IPS-NIHi7 (cell line): ENCODE results near the gene KCNK17.

ENCODE experiments used
- DNase-seq: peaks from one replicate; pipeline ENCODE4 v3.0.0; 2012; ENCODE audit warnings: mixed read lengths; ENCODE audit errors: extremely low spot score

Gene KCNK17

GRCh38 chr6:39335780-39336545 is 21.7 kb upstream of the KCNK17 start:
- DNase-seq: no peak

GRCh38 chr6:39333644-39334438 is 19.6 kb upstream of the KCNK17 start:
- DNase-seq: no peak

DNA sequence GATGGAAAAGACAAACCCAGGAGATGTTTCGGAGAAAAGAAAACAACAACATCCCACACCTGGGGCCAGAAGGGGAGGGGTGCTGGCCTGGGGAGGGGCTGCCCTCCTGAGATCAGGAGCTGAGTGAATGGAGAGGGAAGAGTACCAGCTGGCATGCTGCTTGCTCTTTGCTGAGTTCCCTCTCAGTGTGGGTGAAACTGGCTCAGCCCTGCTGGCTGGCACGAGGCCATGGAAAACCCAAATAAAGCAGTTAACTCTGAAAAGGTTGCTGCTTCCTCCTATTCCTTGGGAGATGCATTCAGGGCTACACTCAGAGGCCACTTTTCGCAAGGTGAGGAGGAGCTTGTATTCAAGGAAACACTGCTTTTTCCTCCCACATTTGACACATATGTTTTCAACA is 16.3 kb upstream of the KCNK17 start:
- DNase-seq: no peak

GRCh38 chr6:39330057-39330456 is 15.8 kb upstream of the KCNK17 start:
- DNase-seq: no peak

- no peak for DNase-seq
These were observed 13.8 kb upstream of the KCNK17 start for GRCh38 chr6:39328066-39328465.

DNA sequence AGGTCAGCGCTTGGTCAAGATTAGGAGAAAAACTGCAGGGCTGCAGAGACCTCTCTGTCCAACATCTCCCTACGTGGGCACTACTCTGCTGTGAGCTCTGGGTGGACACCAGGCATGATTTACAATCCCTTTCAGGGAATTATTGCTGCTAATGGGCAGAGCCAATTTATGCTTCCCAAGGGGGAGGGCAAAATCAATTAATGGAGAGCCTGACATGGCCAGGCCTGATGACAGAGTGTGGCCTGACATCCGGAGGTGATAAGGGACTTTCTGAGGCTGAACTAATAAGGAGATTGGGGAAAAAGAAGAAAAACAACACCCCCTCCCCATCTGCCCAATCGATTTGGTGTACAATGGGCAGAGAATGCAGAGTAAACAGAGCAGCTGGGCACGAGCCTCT is 13.3 kb upstream of the KCNK17 start:
- DNase-seq: no peak

DNA sequence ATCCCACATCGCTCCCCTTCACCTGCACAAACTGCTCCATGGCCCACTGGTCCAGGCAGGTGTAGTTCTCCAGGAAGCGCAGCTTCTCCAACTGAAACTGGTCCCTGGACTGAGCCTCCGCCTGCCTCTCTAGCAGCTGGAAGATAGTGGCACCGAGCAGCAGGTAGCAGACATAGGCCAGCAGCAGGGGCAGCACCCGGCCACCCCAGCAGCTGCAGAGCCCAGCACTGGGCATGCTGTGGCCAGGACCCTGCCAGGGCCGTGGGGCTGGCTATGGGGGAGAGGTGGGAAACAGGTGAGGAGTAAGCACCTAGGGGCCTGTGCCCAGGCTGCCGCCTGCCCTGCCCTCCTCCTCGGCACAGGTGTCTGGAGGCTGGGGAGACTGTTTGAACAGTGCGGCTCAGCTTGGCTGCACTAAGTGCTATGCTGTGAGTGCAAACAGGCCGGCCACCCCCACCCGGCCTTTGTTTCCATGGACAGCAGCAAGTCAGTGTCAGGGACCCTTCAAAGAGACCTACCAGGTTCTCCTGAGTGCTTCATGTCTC is 8.2 kb upstream of the KCNK17 start, which contains the start of gene KCNK16:
KCNK16 (minus strand) TSS at position 397 of the 545 bp plus-strand sequence; CDS start at position 235, 162 bp downstream.
- DNase-seq: no peak

GRCh38 chr6:39321761-39322160 is 7.5 kb upstream of the KCNK17 start:
- no peak for DNase-seq

DNA sequence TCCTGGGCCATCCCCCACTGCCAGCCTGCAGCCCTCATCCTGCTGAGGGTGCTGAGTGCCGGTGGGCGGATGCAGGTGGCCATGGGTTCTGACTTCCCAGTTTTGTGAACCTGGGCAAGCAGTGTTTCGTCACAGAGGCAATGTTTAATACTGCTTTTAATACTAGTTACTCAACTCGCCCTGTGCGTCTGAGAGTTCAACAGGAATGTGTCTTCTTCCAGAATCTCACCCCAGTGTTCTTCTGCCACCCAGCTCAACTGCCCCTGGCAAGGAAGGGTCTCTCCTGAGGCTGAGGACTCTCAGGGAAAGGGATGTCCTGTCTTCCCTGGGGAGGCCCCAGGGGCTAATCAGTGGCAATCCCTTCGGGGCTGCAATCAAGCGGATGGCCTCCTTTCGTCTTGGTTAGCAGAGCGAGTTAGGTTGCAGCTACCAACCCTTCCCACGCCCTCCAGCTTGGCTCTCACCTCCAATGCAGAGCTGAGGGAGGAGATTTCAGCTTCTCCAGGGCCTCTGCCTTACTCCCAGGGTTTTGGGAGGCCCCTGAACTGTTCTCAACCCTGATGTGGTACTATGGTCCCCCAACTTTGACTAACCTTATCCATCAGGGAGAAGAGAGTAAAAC is 6.3 kb upstream of the KCNK17 start:
- no peak for DNase-seq

DNA sequence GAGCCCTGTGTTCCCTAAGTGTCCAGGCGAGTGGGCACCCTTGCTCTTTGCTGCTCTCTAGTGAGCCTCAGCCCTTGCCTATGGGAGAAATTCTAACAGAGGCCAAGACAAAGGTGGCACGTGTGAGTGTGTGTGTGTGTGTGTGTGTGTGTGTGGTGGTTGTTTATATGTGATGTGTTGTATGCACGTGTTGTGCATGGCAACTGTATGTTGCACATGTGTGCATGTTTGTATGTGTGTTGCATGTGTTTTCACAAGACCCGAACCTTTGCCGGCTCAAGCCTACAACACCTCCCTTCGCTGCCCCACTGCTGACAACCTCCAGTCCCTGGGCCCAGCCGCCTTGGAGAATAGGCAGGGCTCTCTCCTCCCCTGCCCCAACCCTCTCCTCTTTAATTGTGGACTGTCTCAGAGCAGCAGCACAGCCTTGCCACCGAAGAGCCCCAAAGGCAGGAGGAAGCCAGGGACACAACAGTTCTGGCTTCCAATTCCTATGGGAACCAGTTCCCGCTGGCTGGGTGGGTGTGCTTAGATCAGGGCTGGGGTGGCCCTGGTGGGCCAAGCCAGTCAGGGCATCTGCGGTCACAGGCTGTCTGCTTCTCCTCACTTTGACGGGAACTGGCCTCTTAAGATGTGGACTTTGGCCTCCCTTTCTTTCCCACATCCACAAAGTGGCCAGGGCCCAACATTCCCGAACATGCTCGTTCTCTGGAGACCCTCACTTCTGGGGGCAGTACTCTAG is 5.6 kb upstream of the KCNK17 start:
- no peak for DNase-seq

GRCh38 chr6:39317256-39317655 is 3.0 kb upstream of the KCNK17 start:
- DNase-seq: no peak

DNA sequence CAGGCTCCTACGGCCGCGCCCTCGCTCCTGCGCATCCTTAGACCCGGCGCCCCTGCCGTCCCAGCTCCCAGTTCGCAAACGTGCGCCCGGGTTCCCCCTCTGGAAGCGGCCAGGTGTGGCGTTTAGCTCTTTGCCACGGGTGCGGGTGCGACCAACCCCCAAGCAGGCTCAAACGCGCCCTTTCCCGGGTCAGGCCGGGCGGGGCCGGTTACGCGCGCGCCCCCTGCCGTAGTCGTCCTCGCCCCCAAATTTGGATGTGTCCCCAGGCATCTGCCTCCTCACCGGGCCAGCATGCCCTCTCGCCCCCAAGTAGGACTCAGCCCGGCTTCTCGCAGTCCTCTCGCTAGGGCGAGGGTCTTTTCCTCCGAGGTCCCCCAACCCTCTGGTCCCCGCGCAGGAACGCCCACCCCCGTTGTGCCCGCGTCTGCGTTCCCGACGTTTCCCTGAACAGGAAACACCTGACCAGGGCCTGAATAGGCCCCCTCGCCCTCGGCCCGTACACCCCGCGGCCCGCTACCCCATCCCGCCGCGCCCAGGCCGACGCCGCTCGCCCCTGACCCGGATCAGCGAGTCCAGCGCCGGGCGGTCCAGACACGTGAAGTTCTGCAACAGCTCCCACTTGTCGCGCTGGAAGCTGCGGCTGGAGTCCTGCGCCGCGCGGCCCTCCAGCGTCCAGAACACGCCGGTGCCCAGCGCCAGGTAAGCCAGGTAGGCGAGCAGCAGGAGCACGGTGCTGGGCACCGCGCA is 520 bp downstream of the KCNK17 start:
- peak; percentile 51 for DNase-seq

- DNase-seq: no peak
These were observed 1.2 kb downstream of the KCNK17 start for GRCh38 chr6:39312912-39313525.

GRCh38 chr6:39310542-39310941 is 3.7 kb downstream of the KCNK17 start:
- no peak for DNase-seq

GRCh38 chr6:39309942-39310531 is 4.2 kb downstream of the KCNK17 start:
- peak; percentile 91 for DNase-seq

DNA sequence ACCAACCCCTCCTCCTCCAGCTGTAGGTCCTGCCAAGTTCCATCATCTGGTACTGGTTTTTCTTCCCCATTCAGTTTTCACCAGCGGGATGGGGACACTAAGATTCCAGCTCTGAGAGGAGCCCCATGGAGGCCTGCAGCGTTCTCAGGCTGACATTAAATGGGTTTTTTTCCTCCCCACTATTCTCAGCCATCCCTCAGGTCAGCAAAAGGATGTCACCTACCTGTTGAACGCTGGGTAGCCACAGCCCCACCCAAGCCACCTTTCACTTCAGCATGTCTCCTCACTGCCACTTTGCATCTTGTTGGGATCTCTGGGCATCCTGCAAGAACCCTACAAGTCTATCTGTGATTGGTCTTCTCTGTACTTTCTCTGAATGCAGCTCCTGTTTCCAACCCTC is 6.8 kb downstream of the KCNK17 start:
- DNase-seq: no peak

DNA sequence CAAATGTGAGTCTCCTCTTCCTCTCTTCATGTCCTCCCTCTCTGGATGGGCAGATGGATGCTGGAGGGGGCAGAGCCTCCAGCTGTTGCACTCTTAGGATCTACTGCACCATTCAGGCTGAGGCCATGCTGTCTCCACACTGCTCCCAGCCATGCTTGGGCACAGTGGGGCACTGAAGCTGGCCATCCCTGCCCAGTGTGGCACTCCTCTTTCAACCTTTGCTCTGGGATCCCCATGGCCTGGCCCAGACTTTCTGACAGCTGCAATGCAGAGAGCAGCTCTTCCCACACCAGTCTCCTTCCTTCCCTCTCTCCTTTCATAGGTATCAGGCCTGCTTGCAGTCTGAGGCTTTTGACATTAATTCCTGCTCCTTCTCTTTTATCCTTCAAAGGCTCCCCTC is 9.3 kb downstream of the KCNK17 start:
- DNase-seq: no peak

DNA sequence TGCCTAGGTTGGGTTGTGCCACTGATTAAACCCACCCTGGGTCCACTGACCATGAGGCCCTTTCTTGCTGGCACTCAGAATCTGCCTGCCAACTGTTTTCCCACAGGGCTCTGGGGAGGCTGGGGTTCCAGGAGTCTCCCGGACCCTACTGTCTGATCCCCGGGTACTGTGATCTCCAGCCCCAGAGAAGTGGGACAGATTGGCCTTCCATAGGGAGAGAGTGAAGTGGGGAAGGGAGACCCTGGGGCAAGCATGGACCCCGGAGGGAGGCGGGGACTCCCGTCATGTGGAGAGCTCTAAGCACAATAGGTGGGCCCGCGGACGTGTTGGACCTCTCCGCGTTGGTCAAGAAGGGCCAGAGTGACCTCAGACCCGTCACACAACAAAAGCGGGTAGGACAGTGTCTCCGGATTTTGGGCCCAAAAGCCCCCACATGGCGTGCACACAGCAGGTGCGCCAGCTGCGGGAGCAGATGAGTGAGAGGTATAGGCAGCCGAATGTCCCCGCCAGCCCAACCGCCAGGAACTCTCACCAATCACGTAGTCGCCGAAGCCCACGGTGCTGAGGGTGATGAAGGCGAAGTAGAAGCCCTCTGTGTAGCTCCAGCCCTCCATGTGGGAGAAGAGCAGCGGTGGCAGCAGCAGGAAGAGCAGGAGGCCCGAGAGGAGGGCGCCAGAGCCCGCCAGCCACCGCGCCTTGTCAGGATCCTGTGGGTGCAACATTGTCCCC is 10.6 kb downstream of the KCNK17 start:
- no peak for DNase-seq

DNA sequence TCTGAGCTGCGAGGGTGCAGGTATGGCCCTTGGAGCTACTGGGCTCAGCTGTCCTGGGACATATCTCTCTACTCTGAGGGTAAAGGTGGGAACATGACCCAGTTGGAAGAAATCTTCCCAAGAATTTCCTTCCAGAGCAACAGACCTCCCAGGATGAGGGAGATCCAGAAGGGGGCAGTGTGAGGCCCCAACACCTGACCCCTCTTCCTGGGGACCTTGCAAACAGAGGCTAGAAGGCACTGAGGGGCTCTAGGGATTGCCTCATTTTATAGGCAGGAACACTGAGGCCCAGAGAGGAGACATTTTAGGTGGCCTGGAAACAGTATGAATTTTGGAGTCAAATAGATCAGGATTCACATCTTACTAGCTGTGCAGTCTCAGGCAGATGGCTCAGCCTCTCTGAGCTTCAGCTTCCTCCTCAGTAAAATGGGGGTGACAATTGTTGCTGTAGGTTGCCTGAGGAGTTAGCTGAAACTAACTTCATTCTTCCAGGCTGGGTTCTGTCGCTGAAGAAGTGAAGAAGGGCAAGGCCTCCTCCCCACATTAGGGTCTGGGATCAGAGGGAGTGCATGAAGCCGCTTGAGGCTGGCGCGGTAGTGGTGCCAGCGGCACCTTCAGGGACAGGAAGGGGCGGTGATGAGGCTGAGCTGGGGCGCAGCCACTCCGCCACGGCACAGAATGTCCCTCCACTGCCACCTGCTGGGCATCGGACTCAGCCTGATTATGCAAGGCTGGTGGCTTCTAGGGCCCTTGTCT is 11.4 kb downstream of the KCNK17 start:
- DNase-seq: peak; percentile 96
